Upper lobe of right lung (tissue), 1 donor: ENCODE measurements around the gene LDLRAD3. TPM values are rescaled to one million over a fixed set of nuclear protein-coding genes. Genes with fewer than 3 reads are reported as not detected.

ENCODE experiments used
- ATAC-seq: fragments of 200-7000 bp; cut with Tn5 transposase; one replicate; pipeline ENCODE4 v1.9.1; 2020; ENCODE audit warnings: mild to moderate bottlenecking, moderate library complexity
- DNase-seq: peaks from one replicate; pipeline ENCODE4 v3.0.0-alpha.2; 2020
- H3K27ac ChIP-seq: fragments of 200-600 bp; one replicate; pipeline ENCODE4 v1.8.0; 2022
- H3K27me3 ChIP-seq: fragments of 200-600 bp; one replicate; pipeline ENCODE4 v1.8.0; 2022; ENCODE audit warnings: mild to moderate bottlenecking
- H3K36me3 ChIP-seq: fragments of 200-600 bp; one replicate; pipeline ENCODE4 v1.8.0; 2022
- H3K4me1 ChIP-seq: fragments of 200-600 bp; one replicate; pipeline ENCODE4 v1.8.0; 2022
- H3K4me3 ChIP-seq: fragments of 200-600 bp; one replicate; pipeline ENCODE4 v1.8.0; 2022; ENCODE audit warnings: mild to moderate bottlenecking
- H3K9me3 ChIP-seq: fragments of 200-600 bp; one replicate; pipeline ENCODE4 v1.8.0; 2022
- intact Hi-C: fragments of 100-400 bp; cut with DNase I; formaldehyde crosslinking; loops from one replicate; pipeline ENCODE4 v1.11.0; 2022
- total RNA-seq: library from RNA; stranded (reverse); fragmentation: NEBNext Ultra II Directional; extraction: Animal tissue kit (Norgen Biotek cat#: 25700); gene quantifications from one replicate; pipeline ENCODE4 v1.2.1, GENCODE V29; 2021
- TF ChIP-seq, protein P1 (sequence below): fragments of 200-600 bp; IDR thresholded peaks from one replicate; pipeline ENCODE4 v1.8.0; 2022; ENCODE audit warnings: antibody characterized with exemption
- donor health status: DM: no; HTN: yes; CAD: no; lungs with severe emphysema.

Gene LDLRAD3
- total RNA-seq, 1 donor from 2014 or later = 7.9 TPM

DNA sequence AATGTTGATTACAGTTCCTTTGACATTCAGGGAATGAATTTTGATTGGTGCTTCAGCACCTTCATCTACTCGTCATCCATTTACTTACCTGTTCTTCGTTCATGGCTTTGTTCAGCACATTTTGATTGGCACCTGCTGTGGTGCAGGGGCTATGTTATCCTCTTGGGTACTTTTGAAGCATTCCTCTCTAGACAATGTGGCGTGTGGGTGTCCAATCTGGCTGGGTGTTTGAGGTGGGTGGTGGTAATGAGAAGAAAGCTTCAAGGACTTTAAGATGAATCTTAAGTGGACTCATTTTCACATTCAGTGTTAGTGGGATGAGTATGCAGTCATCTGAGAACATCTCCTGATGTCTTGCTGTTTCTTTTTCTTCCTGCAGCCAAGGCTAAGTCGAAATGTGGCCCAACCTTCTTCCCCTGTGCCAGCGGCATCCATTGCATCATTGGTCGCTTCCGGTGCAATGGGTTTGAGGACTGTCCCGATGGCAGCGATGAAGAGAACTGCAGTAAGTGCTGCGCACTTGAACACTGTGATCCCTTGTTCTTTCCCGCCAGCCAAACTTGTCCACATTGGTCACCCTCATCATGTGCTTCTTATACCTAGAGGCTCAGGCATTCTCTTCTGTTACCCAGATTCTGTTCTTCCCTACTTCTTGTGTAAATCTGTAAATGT, 137.5 kb downstream of the LDLRAD3 start:
- no peaks in the 10 kb centered on the region for H3K4me1 ChIP-seq
- no peak overlapping the region for H3K4me3 ChIP-seq
- no peaks in the 10 kb centered on the region for H3K9me3 ChIP-seq
- no peaks in the 10 kb centered on the region for H3K36me3 ChIP-seq
- TF ChIP-seq, protein P1, sequence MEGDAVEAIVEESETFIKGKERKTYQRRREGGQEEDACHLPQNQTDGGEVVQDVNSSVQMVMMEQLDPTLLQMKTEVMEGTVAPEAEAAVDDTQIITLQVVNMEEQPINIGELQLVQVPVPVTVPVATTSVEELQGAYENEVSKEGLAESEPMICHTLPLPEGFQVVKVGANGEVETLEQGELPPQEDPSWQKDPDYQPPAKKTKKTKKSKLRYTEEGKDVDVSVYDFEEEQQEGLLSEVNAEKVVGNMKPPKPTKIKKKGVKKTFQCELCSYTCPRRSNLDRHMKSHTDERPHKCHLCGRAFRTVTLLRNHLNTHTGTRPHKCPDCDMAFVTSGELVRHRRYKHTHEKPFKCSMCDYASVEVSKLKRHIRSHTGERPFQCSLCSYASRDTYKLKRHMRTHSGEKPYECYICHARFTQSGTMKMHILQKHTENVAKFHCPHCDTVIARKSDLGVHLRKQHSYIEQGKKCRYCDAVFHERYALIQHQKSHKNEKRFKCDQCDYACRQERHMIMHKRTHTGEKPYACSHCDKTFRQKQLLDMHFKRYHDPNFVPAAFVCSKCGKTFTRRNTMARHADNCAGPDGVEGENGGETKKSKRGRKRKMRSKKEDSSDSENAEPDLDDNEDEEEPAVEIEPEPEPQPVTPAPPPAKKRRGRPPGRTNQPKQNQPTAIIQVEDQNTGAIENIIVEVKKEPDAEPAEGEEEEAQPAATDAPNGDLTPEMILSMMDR = no peak
- ATAC-seq (no peak), DNase-seq (no peak)
- no peaks in the 10 kb centered on the region for H3K27me3 ChIP-seq
- no peak overlapping the region for H3K27ac ChIP-seq
- intact Hi-C loops = no loop called here

DNA sequence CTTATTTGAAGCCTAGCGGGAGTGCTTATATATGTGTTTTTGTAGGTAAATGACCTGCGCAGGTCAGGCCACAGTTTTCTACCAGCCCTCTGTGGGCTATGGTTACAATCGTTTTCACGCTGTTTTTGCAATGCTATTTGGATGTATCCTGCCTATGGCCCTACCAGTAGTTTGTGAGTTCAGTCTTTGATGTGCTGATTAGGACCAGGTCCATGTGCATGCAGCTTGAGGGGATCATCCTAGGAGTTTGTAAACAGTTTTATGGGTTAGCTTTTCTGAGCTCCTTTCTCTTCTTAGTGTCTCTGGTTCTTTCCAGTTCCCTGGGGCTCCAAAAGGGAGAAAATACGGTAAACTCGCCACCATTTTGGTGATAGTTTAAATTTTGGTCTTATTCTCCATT, 142.5 kb downstream of the LDLRAD3 start:
- TF ChIP-seq, protein P1 = no peak
- no peaks in the 10 kb centered on the region for H3K36me3 ChIP-seq
- H3K27ac ChIP-seq = no peak overlapping the region
- intact Hi-C loops = no loop called here
- no peak overlapping the region for H3K4me3 ChIP-seq
- H3K4me1 ChIP-seq = no peaks in the 10 kb centered on the region
- DNase-seq (no peak), ATAC-seq (no peak)
- H3K27me3 ChIP-seq = no peaks in the 10 kb centered on the region
- no peaks in the 10 kb centered on the region for H3K9me3 ChIP-seq

DNA sequence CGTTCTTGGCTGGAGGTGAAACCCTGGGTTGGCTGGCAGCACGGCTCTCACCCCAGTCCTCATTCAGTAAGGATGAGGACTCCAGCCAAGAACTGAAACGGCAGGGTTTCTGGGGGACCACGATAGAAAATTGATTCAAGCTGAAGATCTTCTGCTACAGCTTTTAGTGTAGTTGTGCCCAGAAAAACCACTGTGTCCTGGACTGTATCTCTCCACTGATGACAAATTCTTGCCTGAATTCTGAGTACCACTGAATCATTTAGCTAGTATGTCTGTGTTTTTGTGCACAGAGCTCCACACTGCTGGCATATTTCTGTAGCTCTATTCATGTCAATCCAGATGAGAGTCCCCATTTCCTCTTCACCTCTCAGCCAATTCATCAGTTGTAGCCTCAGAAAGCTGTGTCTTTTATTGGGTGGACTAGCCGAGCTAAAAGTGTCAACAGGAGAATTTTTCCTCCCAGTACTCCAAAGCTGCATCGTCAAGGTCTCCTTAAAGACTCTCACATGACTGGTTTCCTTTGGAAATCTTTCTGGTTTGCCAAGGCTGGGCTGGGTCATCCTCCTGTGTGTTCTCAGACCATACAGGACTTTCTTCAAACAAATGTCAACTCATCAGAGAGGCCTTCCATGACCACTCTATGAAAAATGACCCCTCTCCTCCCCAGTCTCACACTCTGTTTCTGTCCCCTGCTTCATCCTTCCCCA, 144.6 kb downstream of the LDLRAD3 start:
- Histone ChIP-seq H3K36me3 (no peaks in the 10 kb centered on the region), H3K27me3 (no peaks in the 10 kb centered on the region), H3K9me3 (no peaks in the 10 kb centered on the region), H3K4me3 (no peak overlapping the region), H3K4me1 (no peaks in the 10 kb centered on the region), H3K27ac (no peak overlapping the region)
- intact Hi-C loops = no loop called here
- DNase-seq (no peak), ATAC-seq (no peak)
- TF ChIP-seq, protein P1 = no peak

DNA sequence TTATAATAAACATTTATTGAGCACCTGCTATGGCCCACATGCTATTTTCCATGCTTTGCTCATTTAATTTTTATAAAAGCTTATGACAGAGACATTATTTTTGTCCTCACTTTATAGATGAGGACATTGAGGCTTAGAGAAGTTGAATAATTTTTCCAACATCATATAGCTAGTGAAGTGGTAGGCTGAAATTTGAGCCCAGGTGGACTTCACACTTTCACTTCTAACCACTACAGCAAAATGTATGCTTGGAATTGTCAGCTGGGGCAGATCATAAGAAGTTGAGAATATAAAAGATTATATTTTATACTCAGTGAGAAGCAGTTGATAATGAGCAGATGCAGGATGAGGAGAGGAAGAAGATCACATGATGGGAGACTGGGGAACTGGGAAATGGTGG, 146.1 kb downstream of the LDLRAD3 start:
- DNase-seq (no peak), ATAC-seq (no peak)
- no peaks in the 10 kb centered on the region for H3K9me3 ChIP-seq
- TF ChIP-seq, protein P1 = no peak
- H3K27me3 ChIP-seq = no peaks in the 10 kb centered on the region
- no peak overlapping the region for H3K4me3 ChIP-seq
- H3K4me1 ChIP-seq = no peaks in the 10 kb centered on the region
- H3K36me3 ChIP-seq = no peaks in the 10 kb centered on the region
- no peak overlapping the region for H3K27ac ChIP-seq
- intact Hi-C loops = no loop called here

DNA sequence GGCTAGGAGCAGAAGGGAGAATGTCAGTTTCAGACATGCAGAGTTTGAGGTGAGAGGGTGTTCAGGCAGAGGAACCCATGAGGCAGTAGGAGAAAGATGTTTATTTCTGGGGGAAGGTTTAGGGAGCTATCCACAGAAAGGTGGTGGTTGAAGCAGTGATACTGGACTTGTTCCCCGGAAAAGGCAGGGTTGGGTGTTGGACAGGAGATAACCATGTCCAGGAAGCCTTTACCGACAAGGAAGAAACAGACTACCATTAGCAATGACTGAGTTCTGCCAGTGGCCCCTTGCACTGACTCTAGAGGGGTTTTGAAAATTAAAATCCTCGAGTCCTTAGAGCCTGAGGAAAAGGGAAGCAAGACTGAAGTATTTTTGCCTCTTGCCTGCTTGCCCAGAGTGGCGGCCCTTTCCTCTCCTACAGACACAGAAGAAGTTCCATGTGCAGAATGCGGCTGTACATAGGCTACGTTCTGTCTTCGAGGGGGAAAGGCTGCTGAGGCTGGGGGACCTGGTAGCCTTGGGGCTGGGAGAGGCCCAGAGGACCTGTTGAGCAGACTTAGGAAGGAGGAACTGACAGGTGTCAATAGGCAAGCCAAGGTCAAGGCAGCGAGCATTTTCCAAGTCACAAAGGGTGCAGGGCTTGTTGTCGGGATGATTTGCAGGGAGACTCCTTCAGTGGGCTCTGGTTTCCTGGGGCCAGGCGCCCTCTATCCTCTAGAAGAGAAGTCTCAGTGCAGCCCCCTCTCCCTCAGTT, 146.7 kb downstream of the LDLRAD3 start:
- Histone ChIP-seq H3K4me3 (no peak overlapping the region), H3K9me3 (no peaks in the 10 kb centered on the region), H3K4me1 (no peaks in the 10 kb centered on the region), H3K27me3 (no peaks in the 10 kb centered on the region), H3K36me3 (no peaks in the 10 kb centered on the region), H3K27ac (no peak overlapping the region)
- ATAC-seq = peak; percentile 24
- TF ChIP-seq, protein P1 = no peak
- no peak for DNase-seq
- intact Hi-C loops = no loop called here
